ENCODE data around the gene TSGA10IP. TPM values are rescaled to one million over a fixed set of nuclear protein-coding genes. Genes with fewer than 3 reads are reported as not detected.

The TSGA10IP gene
- total RNA-seq, 2 experiments from 2014 or later, result not detected

- ATAC-seq (no peak), DNase-seq (no peak)
- no peak overlapping the region for H3K4me3 Mint-ChIP-seq
- peaks cover 35% of the 10 kb centered on the region for H3K36me3 Mint-ChIP-seq
- peaks cover 3% of the 10 kb centered on the region for H3K4me1 Mint-ChIP-seq
- CTCF ChIA-PET, result interaction anchor here (2.4 kb wide), 1 partner anchor 46 kb away, joined by 6 read pairs; no protein-coding TSS in a partner anchor
- H3K27ac Mint-ChIP-seq, result peak overlapping the region; percentile 54
- H3K9me3 Mint-ChIP-seq (ENCODE audit: low read depth), result no peaks in the 10 kb centered on the region
- H3K27me3 Mint-ChIP-seq, result no peaks in the 10 kb centered on the region
Measured at GRCh38 chr11:65976216-65977176, 31.2 kb downstream of the TSGA10IP start.

- H3K27ac Mint-ChIP-seq, result no peak overlapping the region
- no peaks in the 10 kb centered on the region for H3K27me3 Mint-ChIP-seq
- DNase-seq, result no peak
- CTCF ChIA-PET, result no interaction called here
- peak; percentile 14 for ATAC-seq
- H3K4me3 Mint-ChIP-seq, result no peak overlapping the region
- peaks cover 27% of the 10 kb centered on the region for H3K36me3 Mint-ChIP-seq
- peaks cover 3% of the 10 kb centered on the region for H3K4me1 Mint-ChIP-seq
- H3K9me3 Mint-ChIP-seq (ENCODE audit: low read depth), result no peaks in the 10 kb centered on the region
Measured at GRCh38 chr11:65977621-65978390, 32.5 kb downstream of the TSGA10IP start.

- Mint-ChIP-seq H3K9me3 (ENCODE audit: low read depth) (no peaks in the 10 kb centered on the region), H3K27ac (no peak overlapping the region), H3K27me3 (no peaks in the 10 kb centered on the region), H3K4me3 (no peak overlapping the region), H3K36me3 (peaks cover 21% of the 10 kb centered on the region), H3K4me1 (peaks cover 3% of the 10 kb centered on the region)
- ATAC-seq, result no peak
- no peak for DNase-seq
- CTCF ChIA-PET, result no interaction called here
Measured at GRCh38 chr11:65978391-65979238, 33.3 kb downstream of the TSGA10IP start.

GRCh38 chr11:65979261-65979759 is 34.0 kb downstream of the TSGA10IP start:
- Mint-ChIP-seq H3K4me1 (peaks cover 3% of the 10 kb centered on the region), H3K27me3 (no peaks in the 10 kb centered on the region), H3K4me3 (no peak overlapping the region), H3K9me3 (ENCODE audit: low read depth) (no peaks in the 10 kb centered on the region), H3K27ac (no peak overlapping the region), H3K36me3 (peaks cover 19% of the 10 kb centered on the region)
- no peak for DNase-seq
- CTCF ChIA-PET, result interaction anchor here (0.9 kb wide), 1 partner anchor 95 kb away, joined by 3 read pairs; no protein-coding TSS in a partner anchor
- no peak for ATAC-seq

- DNase-seq (no peak), ATAC-seq (no peak)
- H3K36me3 Mint-ChIP-seq, result peaks cover 13% of the 10 kb centered on the region
- H3K4me3 Mint-ChIP-seq, result no peak overlapping the region
- no peaks in the 10 kb centered on the region for H3K9me3 Mint-ChIP-seq (ENCODE audit: low read depth)
- H3K27me3 Mint-ChIP-seq, result no peaks in the 10 kb centered on the region
- CTCF ChIA-PET, result interaction anchor here (12.6 kb wide), 1 partner anchor 95 kb away, joined by 221 read pairs; the partner anchor contains the start of genes CCDC85B and FIBP
- H3K4me1 Mint-ChIP-seq, result no peaks in the 10 kb centered on the region
- peak overlapping the region; percentile 43 for H3K27ac Mint-ChIP-seq
Measured at GRCh38 chr11:65981101-65981740, 35.9 kb downstream of the TSGA10IP start.

GRCh38 chr11:65981972-65982823 is 36.9 kb downstream of the TSGA10IP start:
- peaks cover 10% of the 10 kb centered on the region for H3K36me3 Mint-ChIP-seq
- H3K4me1 Mint-ChIP-seq, result no peaks in the 10 kb centered on the region
- DNase-seq (no peak), ATAC-seq (no peak)
- H3K4me3 Mint-ChIP-seq, result no peak overlapping the region
- CTCF ChIA-PET, result interaction anchor here (1.5 to 12.6 kb wide), 2 partner anchors 10 to 96 kb away, joined by 3 to 221 read pairs; partner anchors contain the start of genes CCDC85B and FIBP
- no peak overlapping the region for H3K27ac Mint-ChIP-seq
- H3K27me3 Mint-ChIP-seq, result no peaks in the 10 kb centered on the region
- no peaks in the 10 kb centered on the region for H3K9me3 Mint-ChIP-seq (ENCODE audit: low read depth)

GRCh38 chr11:65982824-65983588 is 37.7 kb downstream of the TSGA10IP start:
- no peaks in the 10 kb centered on the region for H3K4me1 Mint-ChIP-seq
- no peaks in the 10 kb centered on the region for H3K27me3 Mint-ChIP-seq
- CTCF ChIA-PET, result interaction anchor here (1.1 to 12.6 kb wide), 3 partner anchors 9 to 96 kb away, joined by 3 to 221 read pairs (median 3); partner anchors contain the start of genes CCDC85B and FIBP
- no peaks in the 10 kb centered on the region for H3K9me3 Mint-ChIP-seq (ENCODE audit: low read depth)
- H3K36me3 Mint-ChIP-seq, result peaks cover 8% of the 10 kb centered on the region
- ATAC-seq (no peak), DNase-seq (no peak)
- H3K27ac Mint-ChIP-seq, result no peak overlapping the region
- no peak overlapping the region for H3K4me3 Mint-ChIP-seq

GRCh38 chr11:65983589-65983987 is 38.3 kb downstream of the TSGA10IP start:
- ATAC-seq (no peak), DNase-seq (no peak)
- peaks cover 6% of the 10 kb centered on the region for H3K36me3 Mint-ChIP-seq
- H3K4me3 Mint-ChIP-seq, result no peak overlapping the region
- no peak overlapping the region for H3K27ac Mint-ChIP-seq
- H3K27me3 Mint-ChIP-seq, result no peaks in the 10 kb centered on the region
- no peaks in the 10 kb centered on the region for H3K4me1 Mint-ChIP-seq
- CTCF ChIA-PET, result interaction anchor here (1.1 to 12.6 kb wide), 3 partner anchors 9 to 97 kb away, joined by 3 to 221 read pairs (median 3); partner anchors contain the start of genes CCDC85B and FIBP
- no peaks in the 10 kb centered on the region for H3K9me3 Mint-ChIP-seq (ENCODE audit: low read depth)

- Mint-ChIP-seq H3K9me3 (ENCODE audit: low read depth) (no peaks in the 10 kb centered on the region), H3K36me3 (peaks cover 1% of the 10 kb centered on the region), H3K27ac (no peak overlapping the region), H3K4me3 (no peak overlapping the region), H3K27me3 (no peaks in the 10 kb centered on the region), H3K4me1 (peaks cover 8% of the 10 kb centered on the region)
- CTCF ChIA-PET, result interaction anchor here (3.0 to 12.6 kb wide), 2 partner anchors 101 to 207 kb away, joined by 17 to 221 read pairs; partner anchors contain the start of genes AP5B1, CCDC85B and FIBP
- no peak for DNase-seq
- no peak for ATAC-seq
Measured at GRCh38 chr11:65987336-65987735, 42.1 kb downstream of the TSGA10IP start.

GRCh38 chr11:65988791-65989592 is 43.7 kb downstream of the TSGA10IP start:
- ATAC-seq, result peak; percentile 100
- H3K27ac Mint-ChIP-seq, result peak overlapping the region; percentile 80
- peaks cover 8% of the 10 kb centered on the region for H3K4me1 Mint-ChIP-seq
- H3K9me3 Mint-ChIP-seq (ENCODE audit: low read depth), result no peaks in the 10 kb centered on the region
- no peak overlapping the region for H3K4me3 Mint-ChIP-seq
- CTCF ChIA-PET, result interaction anchor here (0.6 to 12.6 kb wide), 35 partner anchors 10 to 659 kb away, joined by 3 to 221 read pairs (median 3); partner anchors contain the start of genes AP5B1, BANF1, CCDC85B and FIBP
- DNase-seq, result peak; percentile 96
- H3K36me3 Mint-ChIP-seq, result peaks cover 1% of the 10 kb centered on the region
- H3K27me3 Mint-ChIP-seq, result no peaks in the 10 kb centered on the region
